ENCODE measurements around the gene PACRG. TPM values are rescaled to one million over a fixed set of nuclear protein-coding genes. Genes with fewer than 3 reads are reported as not detected.

The PACRG gene
- total RNA-seq, 1 donor from 2014 or later = under 0.01 TPM

- DNase-seq (ENCODE audit: low read depth) (no peak), FAIRE-seq (no peak)
- Histone ChIP-seq H3K4me3 (ENCODE audit: low read depth, low read length) (no peak overlapping the region), H3K36me3 (ENCODE audit: control insufficient read depth, insufficient read depth, low read length) (no peaks in the 10 kb centered on the region), H3K27me3 (ENCODE audit: control insufficient read depth, insufficient read depth, low read length) (no peaks in the 10 kb centered on the region)
- no peak for TF ChIP-seq CTCF (IDR thresholded peaks at IDR 0.05; ENCODE audit: insufficient read depth, low read length, severe bottlenecking)
Observed at GRCh38 chr6:162730502-162730901, 2.7 kb downstream of the PACRG start.

- no peak overlapping the region for H3K4me3 ChIP-seq (ENCODE audit: low read depth, low read length)
- TF ChIP-seq CTCF (IDR thresholded peaks at IDR 0.05; ENCODE audit: insufficient read depth, low read length, severe bottlenecking) = no peak
- FAIRE-seq (no peak), DNase-seq (ENCODE audit: low read depth) (no peak)
- no peaks in the 10 kb centered on the region for H3K36me3 ChIP-seq (ENCODE audit: control insufficient read depth, insufficient read depth, low read length)
- no peaks in the 10 kb centered on the region for H3K27me3 ChIP-seq (ENCODE audit: control insufficient read depth, insufficient read depth, low read length)
Observed at GRCh38 chr6:162733489-162733888, 5.7 kb downstream of the PACRG start.

- no peak for FAIRE-seq
- DNase-seq (ENCODE audit: low read depth) = peak; percentile 25
- Histone ChIP-seq H3K36me3 (ENCODE audit: control insufficient read depth, insufficient read depth, low read length) (no peaks in the 10 kb centered on the region), H3K27me3 (ENCODE audit: control insufficient read depth, insufficient read depth, low read length) (no peaks in the 10 kb centered on the region), H3K4me3 (ENCODE audit: low read depth, low read length) (no peak overlapping the region)
- TF ChIP-seq CTCF (IDR thresholded peaks at IDR 0.05; ENCODE audit: insufficient read depth, low read length, severe bottlenecking) = no peak
Observed at GRCh38 chr6:162736961-162737360, 9.2 kb downstream of the PACRG start.

- Histone ChIP-seq H3K27me3 (ENCODE audit: control insufficient read depth, insufficient read depth, low read length) (no peaks in the 10 kb centered on the region), H3K4me3 (ENCODE audit: low read depth, low read length) (no peak overlapping the region), H3K36me3 (ENCODE audit: control insufficient read depth, insufficient read depth, low read length) (no peaks in the 10 kb centered on the region)
- DNase-seq (ENCODE audit: low read depth) (peak; percentile 96), FAIRE-seq (no peak)
- TF ChIP-seq CTCF (IDR thresholded peaks at IDR 0.05; ENCODE audit: insufficient read depth, low read length, severe bottlenecking) = peak; percentile 20
Observed at GRCh38 chr6:162750776-162751175, 23.0 kb downstream of the PACRG start.

GRCh38 chr6:162751211-162751859 is 23.6 kb downstream of the PACRG start:
- no peak for FAIRE-seq
- Histone ChIP-seq H3K27me3 (ENCODE audit: control insufficient read depth, insufficient read depth, low read length) (no peaks in the 10 kb centered on the region), H3K4me3 (ENCODE audit: low read depth, low read length) (no peak overlapping the region), H3K36me3 (ENCODE audit: control insufficient read depth, insufficient read depth, low read length) (no peaks in the 10 kb centered on the region)
- TF ChIP-seq CTCF (IDR thresholded peaks at IDR 0.05; ENCODE audit: insufficient read depth, low read length, severe bottlenecking) = no peak
- DNase-seq (ENCODE audit: low read depth) = peak; percentile 57

GRCh38 chr6:162753775-162754174 is 26.0 kb downstream of the PACRG start:
- FAIRE-seq (no peak), DNase-seq (ENCODE audit: low read depth) (no peak)
- H3K4me3 ChIP-seq (ENCODE audit: low read depth, low read length) = no peak overlapping the region
- TF ChIP-seq CTCF (IDR thresholded peaks at IDR 0.05; ENCODE audit: insufficient read depth, low read length, severe bottlenecking) = no peak
- H3K27me3 ChIP-seq (ENCODE audit: control insufficient read depth, insufficient read depth, low read length) = no peaks in the 10 kb centered on the region
- no peaks in the 10 kb centered on the region for H3K36me3 ChIP-seq (ENCODE audit: control insufficient read depth, insufficient read depth, low read length)
